Muscle of leg (tissue), 11 donors: ENCODE measurements around the gene YOD1. TPM values are rescaled to one million over a fixed set of nuclear protein-coding genes. Genes with fewer than 3 reads are reported as not detected.

ENCODE experiments used
- DNase-seq: peaks from one replicate; pipeline ENCODE4 v3.0.0; 2013
- H3K27ac ChIP-seq: one replicate; pipeline ENCODE4 v1.5.1; 2013; ENCODE audit warnings: mild to moderate bottlenecking, low read length, control low read depth
- H3K27me3 ChIP-seq: one replicate; pipeline ENCODE4 v1.6.1; 2013; ENCODE audit warnings: low read length; ENCODE audit not compliant: control insufficient read depth, insufficient read depth
- H3K36me3 ChIP-seq: one replicate; pipeline ENCODE4 v1.6.1; 2013; ENCODE audit warnings: low read length; ENCODE audit not compliant: control insufficient read depth, insufficient read depth
- H3K4me1 ChIP-seq: one replicate; pipeline ENCODE4 v1.6.1; 2013; ENCODE audit warnings: low read length; ENCODE audit not compliant: control insufficient read depth, insufficient read depth
- H3K4me3 ChIP-seq: one replicate; pipeline ENCODE4 v1.5.1; 2013; ENCODE audit warnings: low read length, control low read depth
- H3K9me3 ChIP-seq: replicated peaks from 2 replicates; pipeline ENCODE4 v1.6.1; 2013; ENCODE audit warnings: low read depth, low read length; ENCODE audit not compliant: control insufficient read depth
- WGBS: methylation state at CpG from one replicate; pipeline ENCODE4 v1.1.5; 2013; ENCODE audit warnings: missing lambda C conversion rate; ENCODE audit not compliant: insufficient coverage; 5-methylcytosine and 5-hydroxymethylcytosine counted together
- polyA plus RNA-seq, 8 donors: library from polyadenylated mRNA; unstranded; fragments of 120-200 nt; gene quantifications; one replicate each; pipeline versions ENCODE4 v1.2.1 to v1.2.3, GENCODE V29; 2013; ENCODE audit warnings: inconsistent platforms in 1 of 8, low replicate concordance in 1 of 8; ENCODE audit not compliant: insufficient read length in 8 of 8, insufficient read depth in 1 of 8
- total RNA-seq: library from RNA; stranded (reverse); fragments of 120-200 nt; gene quantifications from one replicate; pipeline ENCODE4 v1.2.4, GENCODE V29; 2013

The YOD1 gene
- total and polyA plus RNA-seq, 9 donors = 4.2 to 6.7 (median 5.9) TPM

DNA sequence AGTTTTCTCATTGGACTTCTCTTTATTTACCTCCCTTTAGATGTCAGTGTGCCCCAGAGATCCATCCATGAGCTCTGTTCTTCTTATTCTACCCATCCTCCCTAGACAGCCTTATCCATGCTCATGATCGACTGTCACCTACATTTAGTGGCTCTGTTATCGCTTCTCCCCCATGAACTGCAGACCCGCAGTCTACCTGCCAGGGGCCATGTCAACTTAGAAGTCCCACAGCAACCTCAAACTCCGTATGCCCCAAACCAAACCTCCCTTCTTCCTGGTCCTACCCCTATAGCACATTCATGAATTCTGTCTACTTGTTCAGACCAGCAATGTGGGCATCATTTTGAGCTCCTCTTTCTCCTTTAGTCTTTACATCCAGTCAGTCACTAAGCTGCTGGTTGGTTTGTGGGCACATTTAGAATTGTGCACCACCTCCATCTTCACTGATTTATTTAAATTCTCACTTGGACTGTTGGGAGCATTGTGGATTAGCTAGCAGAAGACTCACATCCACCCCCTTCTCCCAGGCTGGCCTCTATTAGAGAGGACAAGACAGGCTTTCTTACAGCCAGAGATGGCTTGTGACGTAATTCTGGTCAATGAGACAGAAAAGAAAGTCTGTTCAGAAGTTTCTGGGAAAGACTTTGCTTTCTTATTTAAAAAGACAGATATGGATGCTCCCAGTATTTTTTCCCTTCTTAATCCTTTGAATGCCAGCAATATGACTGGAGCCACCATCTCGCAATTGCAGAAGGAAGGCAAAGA is 37.5 kb downstream of the YOD1 start:
- Histone ChIP-seq H3K4me1 (no peaks in the 10 kb centered on the region), H3K27me3 (peaks cover under 1% of the 10 kb centered on the region), H3K36me3 (no peaks in the 10 kb centered on the region), H3K4me3 (no peak overlapping the region), H3K27ac (no peak overlapping the region), H3K9me3 (no peaks in the 10 kb centered on the region)
- DNase-seq = no peak
- WGBS = 89% methylated on average over 4 of the region's 6 CpGs

DNA sequence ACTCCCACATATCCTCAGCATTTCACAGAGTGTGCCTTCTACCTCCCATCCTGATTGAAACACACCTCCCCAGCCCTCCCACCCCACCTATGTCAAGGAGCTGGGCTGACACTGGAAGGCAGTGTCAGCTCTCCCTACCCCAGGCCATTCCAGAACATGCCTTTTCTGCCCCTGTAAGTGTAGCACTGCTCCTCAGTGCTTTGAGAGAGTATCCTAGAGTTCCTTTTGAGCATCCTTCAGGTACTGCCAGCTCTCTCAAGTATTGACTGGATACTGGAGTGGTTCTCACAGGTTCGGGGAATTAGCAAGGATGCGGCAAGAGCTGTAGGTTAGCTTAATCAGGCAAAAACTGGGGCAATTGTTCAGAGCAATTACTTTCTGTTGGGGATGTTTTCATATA is 40.3 kb downstream of the YOD1 start:
- H3K27ac ChIP-seq = no peak overlapping the region
- H3K27me3 ChIP-seq = peaks cover 3% of the 10 kb centered on the region
- 94% methylated on average over 2 of the region's 2 CpGs for WGBS
- no peaks in the 10 kb centered on the region for H3K36me3 ChIP-seq
- no peaks in the 10 kb centered on the region for H3K4me1 ChIP-seq
- no peak overlapping the region for H3K4me3 ChIP-seq
- no peaks in the 10 kb centered on the region for H3K9me3 ChIP-seq
- no peak for DNase-seq

DNA sequence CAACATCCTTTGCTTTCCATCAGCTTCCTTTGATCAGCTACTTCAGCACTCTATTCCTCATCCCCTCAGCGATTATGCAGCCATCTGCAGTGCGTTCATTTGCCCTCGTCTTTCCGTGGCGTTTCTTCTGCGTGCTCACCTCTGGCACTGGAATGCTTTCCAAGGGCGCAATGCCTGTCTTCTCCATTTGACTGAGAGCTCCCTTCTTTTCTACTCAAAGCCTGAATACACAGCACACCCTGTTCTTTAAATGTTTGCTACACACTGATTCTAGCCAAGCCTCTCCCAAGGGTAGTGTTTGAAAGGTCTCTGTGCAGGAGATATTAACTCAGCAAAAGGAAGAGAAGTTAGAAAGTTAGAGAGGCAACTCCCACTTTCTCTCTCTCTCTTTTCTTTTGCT is 41.1 kb downstream of the YOD1 start:
- H3K27ac ChIP-seq = no peak overlapping the region
- H3K27me3 ChIP-seq = peaks cover 5% of the 10 kb centered on the region
- H3K4me1 ChIP-seq = no peaks in the 10 kb centered on the region
- no peak overlapping the region for H3K4me3 ChIP-seq
- no peaks in the 10 kb centered on the region for H3K9me3 ChIP-seq
- no peaks in the 10 kb centered on the region for H3K36me3 ChIP-seq
- 75% methylated on average over 7 of the region's 7 CpGs for WGBS
- no peak for DNase-seq

- WGBS = 89% methylated on average over 10 of the region's 10 CpGs
- H3K9me3 ChIP-seq = no peaks in the 10 kb centered on the region
- peaks cover 5% of the 10 kb centered on the region for H3K27me3 ChIP-seq
- DNase-seq = no peak
- no peaks in the 10 kb centered on the region for H3K36me3 ChIP-seq
- H3K27ac ChIP-seq = no peak overlapping the region
- H3K4me1 ChIP-seq = no peaks in the 10 kb centered on the region
- no peak overlapping the region for H3K4me3 ChIP-seq
Measured at GRCh38 chr1:207009182-207009850, 41.7 kb downstream of the YOD1 start.

DNA sequence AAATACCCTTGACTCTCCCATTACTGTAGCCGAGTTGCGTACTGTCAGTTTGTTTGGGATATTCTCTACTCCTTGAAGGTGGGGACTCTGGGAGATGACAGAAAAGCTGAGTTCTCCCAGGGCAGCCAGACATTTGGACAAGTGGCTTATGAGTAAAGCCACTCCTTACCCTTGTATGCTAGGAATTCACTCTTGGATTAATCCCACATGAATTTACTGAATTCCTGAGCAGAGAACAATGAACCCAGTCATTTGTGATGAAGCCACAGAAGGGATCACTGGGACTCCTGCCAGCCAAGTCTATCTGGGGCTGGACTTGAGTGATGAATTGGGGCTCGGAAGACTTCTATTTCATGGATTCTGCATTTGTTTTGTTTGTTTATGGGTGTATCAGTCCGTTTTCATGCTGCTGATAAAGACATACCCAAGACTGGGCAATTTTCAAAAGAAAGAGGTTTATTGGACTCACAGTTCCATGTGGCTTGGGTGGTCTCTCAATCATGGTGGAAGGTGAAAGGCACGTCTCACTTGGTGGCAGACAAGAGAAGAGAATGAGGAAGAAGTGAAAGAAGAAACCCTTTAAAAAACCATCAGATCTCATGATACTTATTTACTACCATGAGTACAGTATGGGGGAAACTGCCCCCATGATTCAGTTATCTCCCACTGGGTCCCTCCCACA is 43.5 kb downstream of the YOD1 start:
- Histone ChIP-seq H3K9me3 (no peaks in the 10 kb centered on the region), H3K27ac (no peak overlapping the region), H3K36me3 (no peaks in the 10 kb centered on the region), H3K27me3 (peaks cover 5% of the 10 kb centered on the region), H3K4me3 (no peak overlapping the region), H3K4me1 (no peaks in the 10 kb centered on the region)
- WGBS = no CpG with 5 or more reads among the region's 5 CpGs
- DNase-seq = peak; percentile 29

GRCh38 chr1:207006914-207007313 is 44.1 kb downstream of the YOD1 start:
- H3K27me3 ChIP-seq = peaks cover 5% of the 10 kb centered on the region
- H3K4me3 ChIP-seq = no peak overlapping the region
- 65% methylated on average over 2 of the region's 3 CpGs for WGBS
- no peaks in the 10 kb centered on the region for H3K9me3 ChIP-seq
- no peaks in the 10 kb centered on the region for H3K36me3 ChIP-seq
- H3K27ac ChIP-seq = no peak overlapping the region
- no peaks in the 10 kb centered on the region for H3K4me1 ChIP-seq
- no peak for DNase-seq

DNA sequence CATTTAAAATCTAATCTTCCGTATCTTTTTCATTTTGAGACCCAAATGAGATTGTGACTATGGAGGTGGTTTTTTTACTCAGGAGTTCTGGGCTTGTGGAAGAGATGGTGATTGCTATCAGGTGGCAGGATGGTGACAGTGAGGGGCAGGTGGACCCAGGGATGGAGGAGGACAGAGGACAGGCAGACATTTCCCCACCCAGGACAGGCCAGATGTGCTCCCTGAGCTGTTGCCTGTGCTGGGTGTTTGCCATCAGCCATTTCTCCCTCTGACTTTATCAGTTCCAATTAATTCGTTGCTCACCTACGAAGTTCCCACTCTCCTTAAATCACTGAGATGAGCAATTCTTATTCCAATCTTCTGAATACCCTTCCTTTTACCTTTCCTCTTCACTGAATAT is 44.9 kb downstream of the YOD1 start:
- Histone ChIP-seq H3K27me3 (peaks cover 5% of the 10 kb centered on the region), H3K4me1 (no peaks in the 10 kb centered on the region), H3K9me3 (no peaks in the 10 kb centered on the region), H3K27ac (no peak overlapping the region), H3K4me3 (no peak overlapping the region), H3K36me3 (no peaks in the 10 kb centered on the region)
- 93% methylated on average over 2 of the region's 3 CpGs for WGBS
- DNase-seq = no peak

- Histone ChIP-seq H3K4me1 (no peaks in the 10 kb centered on the region), H3K36me3 (no peaks in the 10 kb centered on the region), H3K27ac (no peak overlapping the region), H3K27me3 (peaks cover 5% of the 10 kb centered on the region), H3K9me3 (no peaks in the 10 kb centered on the region), H3K4me3 (no peak overlapping the region)
- 40% methylated on average over 8 of the region's 9 CpGs for WGBS
- peak; percentile 37 for DNase-seq
Measured at GRCh38 chr1:207004931-207005830, 45.8 kb downstream of the YOD1 start.

DNA sequence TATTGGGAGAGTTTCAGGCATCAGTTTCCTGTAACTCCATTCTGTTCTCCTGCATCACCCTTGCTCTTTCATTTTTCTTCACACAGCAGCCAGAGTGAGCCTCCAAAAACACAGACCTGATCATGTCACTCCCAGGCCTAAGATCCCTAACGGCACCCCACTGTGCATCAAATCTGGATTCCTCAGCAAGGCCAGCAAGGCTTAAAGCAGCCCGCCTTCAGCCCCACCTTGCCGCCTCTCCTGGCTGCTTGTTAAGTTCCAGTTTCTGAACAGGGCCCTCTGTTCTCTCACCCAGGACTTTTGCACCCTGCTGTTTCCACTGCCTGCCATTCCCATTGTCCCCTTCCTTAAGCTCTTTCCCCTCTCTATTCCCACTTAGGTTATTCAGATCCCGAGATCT is 47.8 kb downstream of the YOD1 start:
- no peak for DNase-seq
- Histone ChIP-seq H3K4me3 (no peak overlapping the region), H3K27me3 (peaks cover 4% of the 10 kb centered on the region), H3K9me3 (no peaks in the 10 kb centered on the region), H3K4me1 (no peaks in the 10 kb centered on the region), H3K27ac (no peak overlapping the region), H3K36me3 (no peaks in the 10 kb centered on the region)
- WGBS = 69% methylated on average over 4 of the region's 4 CpGs
